ENCODE measurements around the gene SLC25A13. TPM values are rescaled to one million over a fixed set of nuclear protein-coding genes. Genes with fewer than 3 reads are reported as not detected.

SLC25A13 gene
- total and polyA plus RNA-seq, 9 of the 15 experiments (the other 6 are each of a cell fraction or from before 2014, with no cell fraction given): 21.4 to 80.2 (median 58.7) TPM

- no TSS peak for BruUV-seq (replicated peaks)
- Histone ChIP-seq H3K4me1 (replicated peaks in 1 of 2; ENCODE audit: control insufficient read depth in 2 of 2, insufficient read depth in 2 of 2, low read length in 2 of 2) (peaks cover 0 to 34% of the 10 kb centered on the region in 2 experiments; a peak in 4 of 5 replicates), H3K4me2 (ENCODE audit: insufficient read depth, low read length) (no peak overlapping the region), H4K20me1 (replicated peaks; ENCODE audit: control insufficient read depth, insufficient read depth, low read length) (peaks cover 31% of the 10 kb centered on the region), H3K9me1 (ENCODE audit: control insufficient read depth, insufficient read depth, low read length) (no peaks in the 10 kb centered on the region), H3K4me3 (no peak overlapping the region), H2AFZ (ENCODE audit: low read depth, low read length) (no peak overlapping the region), H3K27ac (ENCODE audit: extremely low read depth, low read depth, low read length) (no peak overlapping the region), H3K27me3 (ENCODE audit: control insufficient read depth in 2 of 2, insufficient read depth in 2 of 2, low read length in 2 of 2) (no peaks in the 10 kb centered on the region), H3K79me2 (ENCODE audit: control insufficient read depth, insufficient read depth, low read length) (peaks cover 92% of the 10 kb centered on the region), H3K36me3 (ENCODE audit: control insufficient read depth, insufficient read depth, low read length) (peaks cover 16% of the 10 kb centered on the region; the same call in 2 of the 3 replicates), H3K9me3 (replicated peaks; ENCODE audit: control insufficient read depth, insufficient read depth, low read depth, low read length) (no peaks in the 10 kb centered on the region; the same call in 1 of the 2 replicates), H3K9ac (ENCODE audit: insufficient read depth in 1 of 2, low read depth in 2 of 2, low read length in 2 of 2) (no peak overlapping the region)
- WGBS (ENCODE audit: insufficient coverage, low coverage, missing lambda C conversion rate): 87% methylated on average over 2 of the region's 2 CpGs
- in situ Hi-C loops (cut with MboI) (no loop called here), intact Hi-C loops (cut with micrococcal nuclease) (no loop called here)
- peak; percentile 75 for TF ChIP-seq ESRRA (IDR thresholded peaks at IDR 0.05; ENCODE audit: borderline replicate concordance, low read depth)
- TF ChIP-seq IRF1 (CRISPR knock-in tag; IDR thresholded peaks at IDR 0.05; ENCODE audit: borderline replicate concordance): no peak
- TF ChIP-seq ZFP36 (IDR thresholded peaks at IDR 0.05; ENCODE audit: low read depth, low read length, partially characterized antibody): peak; percentile 41
- peak; percentile 87 for TF ChIP-seq BCOR (IDR thresholded peaks at IDR 0.05)
- no peak for TF ChIP-seq SMC3 (conservative IDR thresholded peaks at IDR 0.05; ENCODE audit: insufficient read depth, low read depth, low read length)
- TF ChIP-seq RBM25 (IDR thresholded peaks at IDR 0.05; ENCODE audit: low read depth, low read length, severe bottlenecking): peak; percentile 96
- peak in 1 of 2 experiments; percentile 17; a peak in 1 of 4 replicates for TF ChIP-seq RCOR1 (IDR thresholded peaks at IDR 0.05; ENCODE audit: borderline replicate concordance in 1 of 2, low read depth in 2 of 2, low read length in 2 of 2)
- TF ChIP-seq MCM3 (IDR thresholded peaks at IDR 0.05): no peak
- TF ChIP-seq HDAC2 (IDR thresholded peaks at IDR 0.05): peak; percentile 42; the same call in 1 of the 2 replicates
- TF ChIP-seq KDM1A (IDR thresholded peaks at IDR 0.05): peak; percentile 60 to 75; a peak in 3 of 4 replicates
- DNase-seq (ENCODE audit: extremely low read depth in 1 of 4, low spot score in 3 of 4): no peak
- FAIRE-seq: no peak
- POLR2A ChIA-PET: interaction anchor here (0.6 to 1.6 kb wide), 2 partner anchors 12 to 177 kb away, joined by 3 to 5 read pairs; no protein-coding TSS in a partner anchor
- ATAC-seq: no peak
- CTCF ChIA-PET (ENCODE audit: low intra/inter-chr PET ratio): no interaction called here
These were observed 16.0 kb downstream of the SLC25A13 start for GRCh38 chr7:96305915-96306314.

All from K562 (cell line).